ENCODE data around the gene MLX.
"Not testable (repeated sequence)": the region's sequence is repeated elsewhere in the genome, so short reads cannot be mapped to it uniquely, and the experiment has no call there.

- TF ChIP-seq SUZ12 (IDR thresholded peaks at IDR 0.05; ENCODE audit: extremely low read depth, insufficient read depth, insufficient read length); ZNF274 (IDR thresholded peaks at IDR 0.05; ENCODE audit: low read depth, low read length): not testable (repeated sequence)
These were observed 55.1 kb downstream of the MLX start for GRCh38 chr17:42621987-42622386.

Measured in NT2/D1 (cell line).